Stimulated activated CD4-positive, alpha-beta T cell treated with anti-CD3 and anti-CD28 coated beads, Interleukin-15, amount 100 ng/mL, for 48 hours (primary cell): ENCODE results near the gene FGF18.

Experiments
- DNase-seq, 2 donors: peaks; one replicate each; pipeline ENCODE4 v3.0.0-alpha.2; 2020; ENCODE audit warnings: low read depth in 2 of 2

The FGF18 gene

DNA sequence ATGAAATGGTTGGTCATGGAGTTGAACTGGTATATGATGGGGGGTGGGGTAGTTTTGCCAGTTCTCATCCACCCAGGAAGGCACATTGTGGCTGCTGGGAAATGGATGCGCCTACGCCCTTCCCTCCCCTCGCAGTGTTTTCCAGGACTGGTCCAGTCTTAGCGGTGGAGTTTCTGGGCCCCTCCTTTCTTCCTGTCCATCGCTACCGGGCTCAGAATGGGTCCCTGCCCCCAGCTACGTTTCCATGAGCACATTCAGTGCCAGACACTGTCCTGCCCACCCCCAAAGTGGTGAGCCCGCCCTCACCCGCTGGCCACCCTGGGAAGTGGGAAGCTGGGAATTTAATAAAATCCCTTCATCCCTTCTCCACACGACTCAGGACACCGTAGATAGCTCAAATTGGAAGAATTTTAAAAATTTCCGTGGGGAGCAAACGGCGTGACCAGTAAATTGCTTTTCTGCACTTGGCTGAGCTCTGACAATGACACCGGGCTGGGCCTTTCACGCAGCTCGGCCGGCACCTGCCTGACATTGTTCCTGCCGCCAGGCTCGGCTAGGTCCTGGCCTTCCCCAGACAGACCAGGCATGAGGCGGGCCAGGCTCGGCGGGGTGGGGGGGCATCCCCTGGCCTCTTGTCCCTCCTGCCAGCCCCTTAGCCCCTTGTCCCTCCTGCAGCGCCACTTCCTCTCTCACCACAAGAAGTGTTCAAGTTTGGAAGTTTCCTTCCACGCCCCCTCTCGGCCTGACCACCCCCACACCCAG is 3.6 kb downstream of the FGF18 start:
- DNase-seq = no peak

DNA sequence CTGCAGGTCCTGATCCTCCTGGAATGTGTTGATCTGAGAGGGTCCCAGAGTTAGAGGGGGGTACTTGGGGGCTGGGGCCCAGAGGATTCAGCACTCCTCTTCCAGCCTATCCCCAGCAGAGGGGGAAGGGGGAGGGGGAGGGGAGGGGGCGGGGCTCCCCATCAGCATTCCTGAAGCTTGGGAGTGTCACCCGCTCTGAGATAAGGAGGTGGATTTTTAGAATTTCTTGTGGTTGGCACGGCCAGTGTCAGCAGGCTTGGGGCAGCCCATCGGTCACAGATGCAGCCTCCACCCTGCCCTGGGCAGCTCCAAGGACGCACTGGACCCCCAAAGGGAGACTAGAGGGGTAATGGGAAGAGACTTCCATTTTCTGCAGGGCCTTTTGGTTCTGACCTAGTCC is 5.3 kb downstream of the FGF18 start:
- no peak for DNase-seq

DNA sequence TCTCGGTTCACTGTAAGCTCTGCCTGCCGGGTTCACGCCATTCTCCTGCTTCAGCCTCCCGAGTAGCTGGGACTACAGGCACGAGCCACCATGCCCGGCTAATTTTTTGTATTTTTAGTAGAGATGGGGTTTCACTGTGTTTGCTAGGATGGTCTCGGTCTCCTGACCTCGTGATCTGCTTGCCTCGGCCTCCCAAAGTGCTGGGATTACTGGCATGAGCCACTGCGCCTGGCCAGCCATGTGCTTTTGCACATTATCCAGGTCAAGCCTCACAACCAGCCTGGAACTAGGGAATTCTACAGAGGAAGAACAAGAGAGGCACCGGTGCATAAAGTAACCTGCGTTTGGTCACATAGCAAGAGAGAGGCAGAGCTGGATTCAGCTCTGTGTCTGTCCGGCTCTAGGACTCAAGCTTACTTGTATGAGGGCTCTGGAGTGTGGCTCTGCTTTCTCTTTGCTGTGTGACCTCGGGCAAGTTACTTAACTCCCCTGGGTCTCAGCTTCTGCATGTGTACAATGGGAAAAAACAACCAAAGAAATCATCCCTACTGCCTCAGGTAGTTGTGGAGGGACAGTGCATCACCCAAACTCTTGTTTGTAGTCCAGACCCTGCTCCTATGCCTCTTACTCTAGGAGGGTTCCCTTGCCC is 6.3 kb downstream of the FGF18 start:
- no peak for DNase-seq

DNA sequence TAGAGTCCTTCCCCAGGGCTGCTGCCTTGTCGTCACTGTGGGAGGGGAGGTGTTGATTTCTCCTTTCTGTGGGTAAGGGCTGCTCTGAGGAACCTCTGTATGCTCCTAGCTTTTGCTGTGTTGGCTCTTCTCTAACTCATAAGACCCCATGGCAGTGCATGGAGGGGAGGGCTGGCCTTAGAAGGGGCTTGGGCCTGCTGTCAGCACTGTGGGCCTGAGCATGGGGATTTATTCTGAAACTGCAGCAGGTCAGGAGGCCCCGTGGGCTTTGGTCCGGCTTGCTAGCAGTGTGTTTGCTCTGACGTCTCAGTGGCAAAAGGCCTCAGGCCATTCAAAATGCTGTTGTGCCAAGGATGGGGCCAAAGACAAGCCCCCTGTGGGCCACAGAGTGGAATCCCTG is 6.8 kb downstream of the FGF18 start:
- no peak for DNase-seq

DNA sequence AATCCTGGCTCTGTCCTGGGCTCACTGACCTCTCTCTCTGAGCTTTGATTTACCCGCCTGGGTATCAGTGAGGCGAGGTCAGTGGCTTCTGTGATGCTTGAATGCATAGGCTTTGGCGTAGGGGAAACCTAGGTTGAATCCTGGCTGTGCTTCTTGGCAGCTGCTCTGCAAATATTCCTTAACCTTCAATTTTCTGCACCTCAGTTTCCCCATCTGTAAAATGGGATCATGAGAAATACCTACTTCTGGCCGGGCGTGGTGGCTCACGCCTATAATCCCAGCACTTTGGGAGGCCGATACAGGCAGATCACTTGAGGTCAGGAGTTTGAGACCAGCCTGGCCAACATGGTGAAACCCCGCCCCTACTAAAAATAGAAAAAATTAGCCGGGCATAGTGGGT is 7.2 kb downstream of the FGF18 start:
- DNase-seq = no peak

DNA sequence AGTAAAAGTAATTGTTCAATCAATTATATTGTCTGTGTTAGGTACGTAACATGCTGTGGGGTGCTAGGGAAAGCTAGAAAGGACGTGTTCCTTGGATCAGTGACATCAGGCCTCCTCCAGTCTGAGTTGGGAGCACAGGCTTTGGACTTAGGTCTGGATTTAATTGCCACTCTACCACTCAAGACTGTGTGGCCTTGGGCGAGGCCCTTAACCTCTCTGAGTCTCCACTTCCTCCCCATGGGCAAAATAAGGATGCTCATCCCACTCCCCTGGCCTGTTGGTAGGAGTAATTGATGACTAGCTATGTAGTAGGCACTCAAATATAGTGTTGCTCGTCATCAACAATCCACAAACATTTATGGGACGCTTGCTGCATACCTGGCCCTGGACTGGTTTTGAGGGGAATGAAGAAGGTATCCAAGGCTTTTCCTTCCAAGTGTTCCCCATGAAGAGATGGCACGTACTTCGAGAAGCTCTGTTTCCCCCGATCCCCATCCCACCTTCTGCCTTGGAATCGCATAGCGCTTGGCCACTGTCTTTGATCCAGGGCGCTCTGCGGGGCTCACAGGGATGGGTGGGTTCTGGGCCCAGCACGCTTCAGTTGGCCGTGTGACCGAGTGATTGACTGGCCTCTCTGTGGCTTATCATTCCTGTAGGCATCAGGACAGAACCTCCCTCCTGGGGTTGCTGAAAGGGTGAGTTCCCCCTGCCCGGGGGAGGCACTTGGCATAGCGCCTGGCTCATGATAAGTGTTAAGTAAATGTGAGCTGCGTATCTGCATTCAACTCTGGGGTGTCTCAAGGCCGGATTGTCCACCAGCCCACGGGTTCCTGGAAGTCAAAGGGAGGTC is 8.1 kb downstream of the FGF18 start:
- no peak for DNase-seq

DNA sequence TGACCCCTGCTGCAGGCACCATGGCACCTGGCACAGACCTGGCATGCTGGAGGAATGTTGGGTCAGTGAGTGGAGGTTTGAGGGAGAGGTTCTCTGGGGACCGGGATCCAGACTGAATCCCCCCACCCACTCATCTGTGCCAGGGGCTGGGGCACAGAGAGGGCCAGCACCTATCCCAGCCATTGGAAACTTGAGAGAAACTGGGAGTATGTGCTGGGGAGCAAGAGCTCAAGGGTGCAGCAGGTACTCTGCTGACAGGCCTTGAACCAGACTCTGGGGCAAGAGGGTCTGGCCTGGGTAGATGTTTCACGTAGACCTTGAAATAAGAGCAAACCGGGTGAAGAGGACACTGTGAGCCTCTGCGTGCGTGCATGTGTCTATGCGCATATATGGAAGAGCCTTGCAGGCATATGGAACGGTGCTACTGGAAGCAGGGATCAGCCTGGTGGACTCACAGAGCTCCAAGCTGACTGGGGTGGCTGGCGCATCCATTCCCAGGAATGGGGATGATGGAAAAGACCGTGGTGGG is 8.8 kb downstream of the FGF18 start:
- DNase-seq = no peak

- DNase-seq = no peak
Observed at GRCh38 chr5:171428809-171429542, 9.5 kb downstream of the FGF18 start.

DNA sequence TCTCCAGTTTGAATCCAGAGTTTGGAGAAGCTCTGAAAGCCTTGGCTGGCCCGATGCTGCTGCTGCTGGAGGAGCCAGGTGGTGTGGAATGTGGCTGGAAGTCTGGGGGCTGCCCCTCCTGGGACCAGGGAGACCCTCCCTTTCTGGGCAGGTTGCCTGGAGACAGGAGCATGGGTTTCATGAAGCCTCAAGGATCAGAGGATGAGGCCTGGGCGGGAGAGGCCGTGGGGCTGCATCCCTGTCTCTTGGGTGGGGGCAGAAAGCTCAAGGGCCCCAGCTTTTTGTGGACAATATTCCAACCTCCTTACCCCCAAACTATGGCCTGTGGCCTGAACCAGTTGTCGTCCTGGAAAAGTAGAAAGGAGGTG is 10.1 kb downstream of the FGF18 start:
- no peak for DNase-seq

GRCh38 chr5:171431251-171431777 is 11.9 kb downstream of the FGF18 start:
- DNase-seq = no peak

GRCh38 chr5:171432076-171432475 is 12.6 kb downstream of the FGF18 start:
- no peak for DNase-seq

DNA sequence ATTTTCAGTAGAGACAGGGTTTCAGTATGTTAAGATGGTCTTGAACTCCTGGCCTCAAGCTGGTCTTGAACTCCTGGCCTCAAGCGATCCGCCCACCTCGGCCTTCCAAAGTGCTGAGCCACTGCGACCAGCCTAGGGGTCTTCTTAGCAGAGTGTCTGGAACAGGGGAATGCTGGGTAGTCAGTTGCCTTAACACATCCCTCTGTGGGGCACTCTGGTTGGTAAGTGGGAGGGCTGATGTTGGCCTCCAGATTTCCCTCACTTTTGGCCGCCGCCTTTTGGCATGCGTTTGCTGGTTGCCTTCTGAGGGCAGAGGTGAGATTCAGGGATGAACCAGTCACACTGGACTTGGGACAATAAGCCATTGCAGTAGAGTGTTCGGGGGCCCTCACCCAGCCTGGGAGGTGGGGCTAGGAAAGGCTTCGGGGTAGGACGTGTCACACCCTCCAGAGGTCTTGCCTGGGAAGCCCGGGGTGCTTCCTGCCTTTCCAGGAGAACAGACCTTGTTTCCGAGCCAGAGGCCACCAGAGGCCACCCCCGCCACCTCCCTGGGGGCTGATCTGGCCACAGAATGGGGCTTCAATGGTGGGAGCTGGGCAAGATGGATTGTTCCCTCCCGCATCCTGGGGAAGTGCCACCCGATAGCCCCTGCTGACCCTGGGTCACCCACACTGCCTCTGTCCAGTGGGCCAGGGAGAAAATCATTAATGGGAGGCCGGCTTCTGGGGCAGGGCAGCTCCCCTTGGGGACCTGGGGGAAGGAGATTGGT is 13.3 kb downstream of the FGF18 start:
- no peak for DNase-seq

GRCh38 chr5:171433352-171433698 is 13.9 kb downstream of the FGF18 start:
- no peak for DNase-seq

- DNase-seq = no peak
Observed at GRCh38 chr5:171433982-171434676, 14.7 kb downstream of the FGF18 start.

- DNase-seq = no peak
Observed at GRCh38 chr5:171434874-171435273, 15.4 kb downstream of the FGF18 start.

DNA sequence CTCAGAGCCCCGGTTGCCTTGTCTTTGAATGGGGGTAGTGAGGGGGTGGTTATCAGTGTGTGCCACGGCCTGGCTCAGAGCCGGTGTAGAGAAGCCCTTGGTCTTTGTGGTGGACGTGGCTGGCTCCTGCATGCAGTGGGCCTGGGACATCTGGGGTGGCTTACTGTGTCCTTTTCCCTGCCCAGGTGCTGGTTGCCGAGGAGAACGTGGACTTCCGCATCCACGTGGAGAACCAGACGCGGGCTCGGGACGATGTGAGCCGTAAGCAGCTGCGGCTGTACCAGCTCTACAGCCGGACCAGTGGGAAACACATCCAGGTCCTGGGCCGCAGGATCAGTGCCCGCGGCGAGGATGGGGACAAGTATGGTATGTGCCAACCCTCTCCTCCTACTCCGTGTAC is 16.5 kb downstream of the FGF18 start:
- no peak for DNase-seq

- no peak for DNase-seq
Observed at GRCh38 chr5:171436804-171437285, 17.4 kb downstream of the FGF18 start.

DNA sequence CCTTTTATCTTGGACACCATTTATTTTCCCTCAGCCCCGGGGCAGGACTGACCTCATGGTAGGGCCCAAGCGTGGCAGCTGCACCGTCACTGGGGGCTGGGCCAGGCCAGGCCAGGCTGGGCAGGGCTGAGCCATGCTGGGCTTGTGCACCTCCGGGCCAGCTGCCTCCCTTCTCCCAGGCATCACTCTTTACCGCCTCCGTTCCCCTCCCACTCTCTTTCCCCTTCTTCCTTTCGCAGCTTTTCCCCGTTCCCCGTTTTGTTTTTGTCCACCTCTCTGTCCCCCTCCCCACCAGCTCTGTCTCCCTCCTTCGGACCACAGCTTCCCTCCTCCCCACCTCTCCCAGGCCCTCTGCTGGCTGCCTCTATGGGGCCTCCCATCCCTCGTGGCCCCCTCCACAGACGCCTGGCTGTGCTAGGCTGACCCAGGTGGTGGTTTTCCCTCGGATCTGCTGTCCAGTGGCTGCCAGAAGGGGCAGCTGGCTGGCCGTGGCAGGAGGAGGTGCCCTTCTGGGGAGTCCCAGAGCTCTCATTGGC is 17.9 kb downstream of the FGF18 start:
- no peak for DNase-seq

DNA sequence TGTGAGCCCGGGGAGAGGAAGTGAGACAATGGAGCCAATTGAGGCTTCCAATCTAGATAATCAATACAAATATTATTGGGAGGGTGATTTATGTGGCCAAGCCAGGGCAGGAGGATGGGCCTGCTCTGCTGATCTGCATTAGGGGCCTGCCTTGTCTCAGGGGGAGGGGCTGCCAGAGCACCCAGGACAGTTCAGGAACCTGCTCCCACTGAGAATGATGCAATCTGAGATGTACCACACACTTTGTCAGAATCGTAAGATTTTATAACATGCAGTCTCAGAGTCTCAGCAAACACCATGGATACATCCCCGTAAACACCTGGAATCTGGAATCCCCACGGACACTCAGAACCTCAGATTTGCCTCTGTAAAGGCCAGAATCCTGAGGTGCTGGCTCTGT is 19.3 kb downstream of the FGF18 start:
- DNase-seq = no peak

GRCh38 chr5:171441246-171441791 is 21.9 kb downstream of the FGF18 start:
- no peak for DNase-seq
